ENCODE results near the gene ITPKB. TPM values are rescaled to one million over a fixed set of nuclear protein-coding genes. Genes with fewer than 3 reads are reported as not detected.
"Not testable (repeated sequence)": the region's sequence is repeated elsewhere in the genome, so short reads cannot be mapped to it uniquely, and the experiment has no call there.

Gene ITPKB
- total RNA-seq, 1 donor from 2014 or later: 34.9 TPM

DNA sequence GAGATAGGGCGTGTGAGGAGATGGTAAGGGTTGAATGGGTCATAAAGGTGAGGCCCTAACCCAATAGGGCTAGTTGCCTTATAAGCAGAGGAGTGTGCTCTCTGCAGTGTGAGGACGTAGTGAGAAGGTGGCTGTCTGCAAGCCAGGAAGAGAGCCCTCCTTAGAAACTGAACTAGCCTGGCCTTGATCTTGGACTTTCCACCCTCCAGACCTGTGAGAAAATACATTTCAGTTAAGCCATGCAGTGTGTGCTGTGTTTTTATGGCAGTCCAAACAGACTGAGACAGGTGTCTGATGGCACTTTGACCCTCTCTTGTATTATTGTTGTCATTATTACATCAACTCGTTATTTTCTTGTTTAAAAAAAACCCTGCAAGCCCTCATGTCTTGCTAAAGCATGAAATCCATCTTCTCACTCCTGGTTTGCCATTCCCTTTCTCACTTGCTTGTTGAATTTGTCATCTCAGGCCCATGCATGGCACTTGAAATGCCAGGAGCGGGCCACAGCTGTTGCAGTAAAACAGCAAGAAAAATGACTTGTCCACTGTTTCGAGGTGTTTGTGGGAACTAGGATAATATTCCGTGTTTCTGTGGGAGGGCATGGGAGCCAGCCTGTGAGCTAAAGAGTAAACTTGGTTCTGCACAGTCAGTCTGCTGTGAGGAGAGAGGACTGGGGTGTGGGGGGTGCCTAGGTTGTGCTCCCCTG is 111.9 kb downstream of the ITPKB start:
- DNase-seq (ENCODE audit: low spot score): peak; percentile 30

DNA sequence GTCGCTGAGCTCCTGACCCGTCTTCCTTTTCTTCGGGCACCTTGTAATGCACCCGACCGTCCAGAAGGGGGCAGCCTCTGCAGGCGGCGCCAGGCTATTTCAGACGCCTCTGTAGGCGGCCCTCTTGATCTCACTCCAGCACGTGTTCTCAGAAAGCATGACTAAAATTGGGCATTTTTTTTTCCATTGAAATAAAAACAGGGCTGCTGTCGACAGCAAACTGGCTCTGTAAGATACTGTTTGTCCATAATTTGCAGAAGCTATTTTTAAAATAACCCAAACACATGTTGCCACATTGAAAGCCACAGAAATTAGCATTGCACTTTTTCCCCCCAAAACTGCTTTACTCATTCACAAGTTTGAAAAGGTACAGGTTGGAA is 112.5 kb downstream of the ITPKB start:
- DNase-seq (ENCODE audit: low spot score): peak; percentile 91

GRCh38 chr1:226625832-226626576 is 113.1 kb downstream of the ITPKB start:
- DNase-seq (ENCODE audit: low spot score): peak; percentile 81

DNA sequence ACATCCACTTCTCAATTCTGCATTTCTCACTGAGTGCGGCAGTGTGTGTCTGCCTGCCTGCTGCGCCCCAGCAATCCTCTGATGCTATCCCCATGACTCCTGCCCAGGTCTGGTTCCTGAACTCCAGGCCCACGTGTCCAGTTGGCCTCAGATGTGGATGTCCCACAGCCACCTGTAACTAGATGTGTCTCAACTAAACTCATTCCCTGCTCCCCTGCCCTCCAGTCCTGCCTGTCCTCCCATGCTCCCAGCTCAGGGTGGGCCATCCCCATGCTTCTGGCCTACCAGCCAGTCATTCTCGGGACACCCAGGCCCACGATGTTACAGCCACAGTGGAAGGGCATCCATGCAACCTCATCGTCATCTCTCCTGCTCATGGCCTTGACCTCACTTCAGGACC is 113.8 kb downstream of the ITPKB start:
- DNase-seq (ENCODE audit: low spot score): peak; percentile 78

GRCh38 chr1:226624526-226624925 is 114.6 kb downstream of the ITPKB start:
- DNase-seq (ENCODE audit: low spot score): peak; percentile 69

- DNase-seq (ENCODE audit: low spot score): no peak
Observed at GRCh38 chr1:226622012-226622411, 117.1 kb downstream of the ITPKB start.

- peak; percentile 43 for DNase-seq (ENCODE audit: low spot score)
Observed at GRCh38 chr1:226619031-226619430, 120.1 kb downstream of the ITPKB start.

DNA sequence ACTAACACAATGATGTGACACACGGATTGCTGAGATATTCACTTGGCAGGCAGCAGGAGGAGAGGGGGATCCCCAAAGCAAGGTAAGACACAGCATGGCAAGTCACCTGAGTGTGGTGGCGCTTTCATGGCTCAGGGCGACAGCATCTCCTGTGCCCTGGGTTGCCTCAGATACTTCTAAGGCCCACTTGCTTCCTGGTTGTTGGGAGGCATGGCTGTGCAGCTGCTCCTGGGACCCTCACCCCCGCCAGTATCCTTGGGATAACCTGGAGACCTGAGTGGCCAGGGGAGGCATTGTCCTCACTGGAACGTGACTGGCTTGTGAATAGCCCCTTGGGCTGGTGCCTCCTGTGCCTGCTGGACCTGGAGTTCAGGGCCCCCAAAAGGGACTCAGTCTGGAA is 120.7 kb downstream of the ITPKB start:
- DNase-seq (ENCODE audit: low spot score): no peak

DNA sequence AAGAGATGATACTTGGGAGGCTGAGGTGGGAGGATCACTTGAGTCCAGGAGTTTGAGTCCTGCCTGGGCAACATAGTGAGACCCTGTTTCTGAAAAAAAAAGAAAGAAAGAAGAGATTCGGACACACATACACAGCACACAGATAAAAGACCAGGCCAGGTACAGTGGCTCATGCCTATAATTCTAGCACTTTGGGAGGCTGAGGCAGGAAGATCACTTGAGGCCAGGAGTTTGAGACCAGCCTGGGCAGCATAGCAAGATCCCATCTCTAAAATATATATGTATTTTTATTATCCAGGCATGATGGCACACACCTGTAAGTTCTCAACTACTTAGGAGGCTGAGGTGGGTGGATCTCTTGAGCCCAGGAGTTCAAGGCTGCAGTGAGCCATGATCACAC is 121.4 kb downstream of the ITPKB start:
- not testable (repeated sequence) for DNase-seq (ENCODE audit: low spot score)

DNA sequence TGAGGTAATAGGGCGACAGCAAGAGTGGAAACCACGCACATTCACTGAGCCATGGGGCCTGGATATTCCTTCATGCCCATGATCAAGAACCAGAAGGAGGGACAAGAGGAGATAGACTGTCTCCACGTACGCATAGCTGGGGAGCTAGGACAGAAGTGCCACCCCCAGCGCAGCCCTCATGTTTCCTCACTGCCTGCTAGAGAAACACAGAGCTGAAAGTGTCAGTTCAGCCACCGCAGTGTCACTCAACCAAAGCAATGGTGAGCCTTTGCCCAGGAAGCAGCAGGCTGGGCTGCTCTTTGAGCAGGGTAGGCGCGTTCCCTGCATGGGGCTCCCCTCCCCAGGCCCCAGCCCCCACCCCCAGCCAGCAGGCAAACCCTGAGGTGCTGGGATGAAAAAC is 122.0 kb downstream of the ITPKB start:
- no peak for DNase-seq (ENCODE audit: low spot score)

GRCh38 chr1:226616636-226617035 is 122.4 kb downstream of the ITPKB start:
- no peak for DNase-seq (ENCODE audit: low spot score)

GRCh38 chr1:226615876-226616275 is 123.2 kb downstream of the ITPKB start:
- DNase-seq (ENCODE audit: low spot score): no peak

GRCh38 chr1:226611980-226612379 is 127.1 kb downstream of the ITPKB start:
- DNase-seq (ENCODE audit: low spot score): not testable (repeated sequence)

DNA sequence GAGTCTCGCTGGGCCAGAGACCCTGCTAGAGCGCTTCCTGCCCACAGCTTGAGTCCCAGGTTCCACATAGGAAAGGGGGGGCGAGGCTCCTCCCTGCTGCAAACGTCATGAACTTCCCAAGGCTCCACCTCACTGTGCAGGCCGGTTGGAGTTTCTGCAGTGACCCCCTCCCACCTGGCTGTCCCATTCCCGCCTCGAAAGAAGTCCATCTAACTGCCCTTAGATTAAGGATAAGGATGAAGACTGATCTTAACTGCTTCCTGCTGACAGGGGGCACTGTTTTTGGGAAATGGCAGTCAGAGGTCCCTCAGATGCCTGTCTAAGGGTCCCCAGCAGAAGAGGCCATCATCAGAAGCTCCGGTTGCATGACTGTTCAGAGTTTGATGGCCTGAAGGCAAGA is 127.8 kb downstream of the ITPKB start:
- DNase-seq (ENCODE audit: low spot score): no peak

DNA sequence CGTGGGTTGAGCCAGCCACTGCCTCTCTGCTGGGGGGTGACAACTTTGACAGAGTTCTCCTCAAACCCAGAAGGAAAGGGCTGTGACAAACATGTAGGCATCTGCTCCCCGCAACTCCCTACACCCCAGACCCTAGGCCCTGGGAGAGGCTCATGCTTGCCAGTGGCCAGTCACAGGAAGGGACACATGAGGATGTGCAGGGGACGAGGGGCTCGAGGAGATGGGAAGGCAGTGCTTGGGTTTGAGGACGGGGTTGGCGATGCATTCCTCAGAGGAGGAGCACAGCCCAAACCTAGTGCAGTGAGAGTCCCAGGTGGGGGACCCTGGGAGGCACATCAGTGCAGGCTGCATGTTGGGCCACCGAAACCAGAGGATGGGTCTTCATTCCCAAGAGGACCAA is 128.4 kb downstream of the ITPKB start:
- DNase-seq (ENCODE audit: low spot score): no peak

GRCh38 chr1:226609836-226610455 is 129.1 kb downstream of the ITPKB start:
- no peak for DNase-seq (ENCODE audit: low spot score)

DNA sequence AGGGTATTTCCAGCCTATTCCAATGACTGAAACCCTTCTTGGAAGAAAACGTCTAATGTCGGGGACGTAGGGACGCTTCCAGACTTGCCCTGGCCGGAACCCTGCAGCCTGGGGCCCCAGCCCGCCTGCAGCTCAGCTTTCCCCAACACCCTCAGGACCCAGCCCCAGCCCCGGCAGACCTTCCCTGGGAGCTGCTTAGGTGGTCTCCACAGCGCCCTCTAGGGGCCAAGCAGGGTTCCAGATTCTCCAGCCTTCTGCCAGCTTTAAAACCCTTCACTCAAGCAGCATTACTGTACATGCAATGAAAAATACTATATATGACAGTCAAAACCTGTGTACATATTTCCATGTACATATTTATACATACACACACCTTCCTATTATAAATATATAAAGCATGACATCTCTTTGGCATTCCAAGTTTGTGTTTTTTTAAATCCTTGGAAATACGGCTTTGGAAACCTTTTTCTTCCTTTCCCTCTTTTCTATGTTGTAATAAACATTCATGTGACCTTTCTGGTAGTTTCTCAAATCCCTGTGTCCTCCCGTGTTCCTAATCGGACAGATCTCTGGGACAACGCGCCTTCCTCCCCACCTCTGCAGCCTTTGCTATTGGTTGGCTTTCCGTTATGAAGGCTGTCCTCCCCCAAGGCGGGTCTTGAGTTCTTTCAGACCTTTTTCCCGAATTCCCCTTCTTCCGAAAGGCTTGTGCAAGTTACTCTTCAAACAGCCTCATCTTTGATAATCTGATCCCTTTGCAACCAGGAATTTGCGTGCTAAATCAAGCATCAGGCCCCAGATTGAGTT is 130.2 kb downstream of the ITPKB start:
- DNase-seq (ENCODE audit: low spot score): no peak

DNA sequence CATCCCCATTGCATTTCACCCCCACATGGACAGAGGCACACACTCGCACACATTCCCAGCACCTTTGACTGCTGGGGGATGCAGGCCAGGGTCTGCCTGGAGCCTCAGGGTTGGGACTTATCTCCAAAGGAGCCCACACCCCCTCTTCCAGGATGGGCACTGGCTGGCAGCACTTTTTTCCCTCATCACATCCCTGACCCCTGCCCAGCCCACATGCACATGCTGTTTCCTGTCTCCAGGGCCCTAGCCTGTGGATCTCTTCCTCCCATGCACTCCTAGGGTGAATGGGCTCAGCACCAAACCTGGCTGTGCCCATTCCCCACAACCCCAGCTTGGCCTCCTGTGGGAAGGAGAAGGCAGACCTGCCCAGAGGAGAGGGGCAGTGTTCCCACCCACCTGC is 131.3 kb downstream of the ITPKB start:
- no peak for DNase-seq (ENCODE audit: low spot score)

DNA sequence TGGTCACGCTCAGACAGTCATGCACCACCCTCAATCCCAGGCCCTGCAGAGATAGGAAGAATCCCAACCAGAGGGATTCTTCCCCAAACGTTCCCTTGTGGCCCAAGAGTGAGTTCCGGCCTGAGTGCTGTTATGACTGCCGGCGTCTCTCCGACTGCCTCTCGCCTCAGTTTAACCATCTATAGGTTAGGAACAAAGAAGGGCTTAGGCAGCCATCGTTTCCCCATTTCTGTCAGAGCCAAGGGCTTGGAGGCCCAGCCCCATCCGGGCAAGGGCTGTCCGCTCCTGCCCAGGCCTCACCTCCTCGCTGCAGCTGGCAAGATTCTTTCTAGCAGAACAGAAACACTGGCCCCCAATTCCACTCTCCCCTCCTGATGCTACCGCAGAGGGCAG is 131.8 kb downstream of the ITPKB start:
- DNase-seq (ENCODE audit: low spot score): no peak

- DNase-seq (ENCODE audit: low spot score): no peak
Observed at GRCh38 chr1:226606311-226607267, 132.5 kb downstream of the ITPKB start.

Data from mesenteric fat pad (tissue), 1 donor.